ENCODE results near the gene CAPN8.

Gene CAPN8

GRCh38 chr1:223513309-223513708 lies 152.2 kb downstream of the CAPN8 start:
- Histone ChIP-seq H3K4me3 (replicated peaks; ENCODE audit: low read depth, low read length) (no peak overlapping the region), H3K36me3 (ENCODE audit: control insufficient read depth, insufficient read depth, low read length) (no peaks in the 10 kb centered on the region), H3K27me3 (replicated peaks; ENCODE audit: control insufficient read depth, insufficient read depth, low read length) (no peaks in the 10 kb centered on the region; the same call in 1 of the 2 replicates)
- no peak for TF ChIP-seq CTCF (IDR thresholded peaks at IDR 0.05; ENCODE audit: insufficient read depth, low read length, poor library complexity, severe bottlenecking)
- no peak for DNase-seq (ENCODE audit: extremely low read depth, insufficient read length)

GRCh38 chr1:223512057-223512456 lies 153.4 kb downstream of the CAPN8 start:
- Histone ChIP-seq H3K36me3 (ENCODE audit: control insufficient read depth, insufficient read depth, low read length) (no peaks in the 10 kb centered on the region), H3K27me3 (replicated peaks; ENCODE audit: control insufficient read depth, insufficient read depth, low read length) (no peaks in the 10 kb centered on the region; the same call in 1 of the 2 replicates), H3K4me3 (replicated peaks; ENCODE audit: low read depth, low read length) (no peak overlapping the region)
- no peak for TF ChIP-seq CTCF (IDR thresholded peaks at IDR 0.05; ENCODE audit: insufficient read depth, low read length, poor library complexity, severe bottlenecking)
- no peak for DNase-seq (ENCODE audit: extremely low read depth, insufficient read length)

GRCh38 chr1:223508796-223509195 lies 156.7 kb downstream of the CAPN8 start:
- no peak for TF ChIP-seq CTCF (IDR thresholded peaks at IDR 0.05; ENCODE audit: insufficient read depth, low read length, poor library complexity, severe bottlenecking)
- H3K36me3 ChIP-seq (ENCODE audit: control insufficient read depth, insufficient read depth, low read length) = no peaks in the 10 kb centered on the region

GRCh38 chr1:223504741-223505140 lies 160.8 kb downstream of the CAPN8 start:
- H3K27me3 ChIP-seq (replicated peaks; ENCODE audit: control insufficient read depth, insufficient read depth, low read length) = peaks cover 2% of the 10 kb centered on the region
- no peak for DNase-seq (ENCODE audit: extremely low read depth, insufficient read length)
- H3K36me3 ChIP-seq (ENCODE audit: control insufficient read depth, insufficient read depth, low read length) = no peaks in the 10 kb centered on the region
- no peak for TF ChIP-seq CTCF (IDR thresholded peaks at IDR 0.05; ENCODE audit: insufficient read depth, low read length, poor library complexity, severe bottlenecking)
- H3K4me3 ChIP-seq (replicated peaks; ENCODE audit: low read depth, low read length) = no peak overlapping the region

More at GRCh38 chr1:223508796-223509195, 156.7 kb downstream of the CAPN8 start:
- DNase-seq (ENCODE audit: extremely low read depth, insufficient read length) = no peak
- Histone ChIP-seq H3K4me3 (replicated peaks; ENCODE audit: low read depth, low read length) (no peak overlapping the region), H3K27me3 (replicated peaks; ENCODE audit: control insufficient read depth, insufficient read depth, low read length) (peaks cover 2% of the 10 kb centered on the region)

- Histone ChIP-seq H3K4me3 (replicated peaks; ENCODE audit: low read depth, low read length) (no peak overlapping the region), H3K36me3 (ENCODE audit: control insufficient read depth, insufficient read depth, low read length) (no peaks in the 10 kb centered on the region), H3K27me3 (replicated peaks; ENCODE audit: control insufficient read depth, insufficient read depth, low read length) (peaks cover 2% of the 10 kb centered on the region)
- DNase-seq (ENCODE audit: extremely low read depth, insufficient read length) = no peak
- TF ChIP-seq CTCF (IDR thresholded peaks at IDR 0.05; ENCODE audit: insufficient read depth, low read length, poor library complexity, severe bottlenecking) = no peak
Observed at GRCh38 chr1:223503348-223503747, 162.2 kb downstream of the CAPN8 start.

All from GM06990 (cell line).